ENCODE data around the gene ATP5MC3.

Gene ATP5MC3

DNA sequence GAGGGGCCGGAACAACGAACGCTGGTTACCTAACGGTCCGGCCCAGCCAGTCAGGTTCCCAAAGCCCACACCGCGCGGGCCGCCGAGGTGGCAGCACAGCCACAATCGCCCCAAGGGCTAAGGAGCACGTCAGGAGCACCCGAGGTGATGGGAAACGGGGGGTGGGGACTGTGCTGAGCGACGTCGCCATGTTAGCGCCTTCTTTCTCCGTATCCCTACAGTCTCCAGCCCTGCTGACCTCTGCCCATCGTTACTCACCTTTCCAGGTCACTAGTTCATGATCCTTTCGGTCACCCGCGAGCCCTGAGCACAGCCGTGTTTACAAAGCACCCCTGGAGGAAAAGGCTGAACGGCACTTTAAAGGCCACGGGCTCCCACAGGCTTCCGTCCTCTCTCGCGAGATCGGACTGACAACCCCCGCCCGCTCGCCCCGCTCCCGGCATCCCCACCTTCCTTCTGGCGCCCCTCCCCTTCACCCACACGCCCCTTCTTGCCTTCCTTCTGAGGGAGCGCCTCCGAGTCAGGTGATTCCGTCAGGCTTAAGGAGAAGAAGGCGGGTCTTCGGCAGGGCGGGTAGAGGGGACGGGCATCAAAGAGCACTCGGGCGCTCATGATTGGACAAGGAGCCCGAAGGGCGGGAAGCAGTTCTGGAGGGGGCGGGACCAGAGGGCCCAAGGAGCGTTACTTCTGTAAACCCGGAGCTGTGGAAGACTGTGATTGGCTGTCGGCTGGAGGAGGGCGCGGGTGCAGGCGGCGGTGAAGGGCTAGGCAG, 13.5 kb downstream of the ATP5MC3 start, which contains the start of gene ATF2:
ATF2 (minus strand) TSS at position 412 of the 772 bp plus-strand sequence. CDS start 31,760 bp downstream, outside the sequence.
- TF ChIP-seq, protein P1, sequence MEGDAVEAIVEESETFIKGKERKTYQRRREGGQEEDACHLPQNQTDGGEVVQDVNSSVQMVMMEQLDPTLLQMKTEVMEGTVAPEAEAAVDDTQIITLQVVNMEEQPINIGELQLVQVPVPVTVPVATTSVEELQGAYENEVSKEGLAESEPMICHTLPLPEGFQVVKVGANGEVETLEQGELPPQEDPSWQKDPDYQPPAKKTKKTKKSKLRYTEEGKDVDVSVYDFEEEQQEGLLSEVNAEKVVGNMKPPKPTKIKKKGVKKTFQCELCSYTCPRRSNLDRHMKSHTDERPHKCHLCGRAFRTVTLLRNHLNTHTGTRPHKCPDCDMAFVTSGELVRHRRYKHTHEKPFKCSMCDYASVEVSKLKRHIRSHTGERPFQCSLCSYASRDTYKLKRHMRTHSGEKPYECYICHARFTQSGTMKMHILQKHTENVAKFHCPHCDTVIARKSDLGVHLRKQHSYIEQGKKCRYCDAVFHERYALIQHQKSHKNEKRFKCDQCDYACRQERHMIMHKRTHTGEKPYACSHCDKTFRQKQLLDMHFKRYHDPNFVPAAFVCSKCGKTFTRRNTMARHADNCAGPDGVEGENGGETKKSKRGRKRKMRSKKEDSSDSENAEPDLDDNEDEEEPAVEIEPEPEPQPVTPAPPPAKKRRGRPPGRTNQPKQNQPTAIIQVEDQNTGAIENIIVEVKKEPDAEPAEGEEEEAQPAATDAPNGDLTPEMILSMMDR (IDR thresholded peaks at IDR 0.05) = no peak

DNA sequence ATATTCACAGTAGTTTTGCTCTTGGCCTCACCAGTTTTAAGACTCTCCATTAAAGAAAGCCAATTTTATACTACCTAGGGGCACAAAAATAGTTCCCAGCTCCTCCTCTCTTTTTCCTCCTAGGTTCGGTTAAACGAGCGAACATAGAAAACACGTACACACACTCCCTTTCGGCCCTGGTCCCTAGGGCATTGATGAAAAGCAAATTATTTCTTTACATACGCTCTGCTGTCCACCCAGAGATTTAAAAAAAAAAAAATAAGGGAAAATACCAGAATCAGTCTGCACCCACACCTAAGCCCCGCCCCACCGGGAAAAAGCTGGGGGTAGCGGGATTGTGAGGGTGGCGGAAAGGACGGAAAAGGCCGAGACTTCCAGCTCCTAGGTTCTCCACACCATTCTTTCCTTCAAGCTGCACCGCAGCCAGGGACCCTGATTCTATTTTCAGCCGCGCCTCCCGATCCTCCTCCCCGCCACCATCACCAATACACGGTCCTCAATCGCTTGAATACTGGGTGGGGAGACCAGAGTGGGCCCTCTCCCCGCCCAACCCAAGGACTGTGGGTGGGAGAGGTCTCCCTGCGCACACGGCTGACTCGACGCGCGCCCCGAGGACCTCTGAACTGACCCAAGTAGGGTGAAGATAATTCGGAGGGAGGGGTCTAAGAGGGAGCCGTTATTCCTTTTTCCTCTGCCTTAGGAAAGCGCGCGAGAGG, 14.3 kb downstream of the ATP5MC3 start:
- TF ChIP-seq, protein P1 (IDR thresholded peaks at IDR 0.05) = no peak

DNA sequence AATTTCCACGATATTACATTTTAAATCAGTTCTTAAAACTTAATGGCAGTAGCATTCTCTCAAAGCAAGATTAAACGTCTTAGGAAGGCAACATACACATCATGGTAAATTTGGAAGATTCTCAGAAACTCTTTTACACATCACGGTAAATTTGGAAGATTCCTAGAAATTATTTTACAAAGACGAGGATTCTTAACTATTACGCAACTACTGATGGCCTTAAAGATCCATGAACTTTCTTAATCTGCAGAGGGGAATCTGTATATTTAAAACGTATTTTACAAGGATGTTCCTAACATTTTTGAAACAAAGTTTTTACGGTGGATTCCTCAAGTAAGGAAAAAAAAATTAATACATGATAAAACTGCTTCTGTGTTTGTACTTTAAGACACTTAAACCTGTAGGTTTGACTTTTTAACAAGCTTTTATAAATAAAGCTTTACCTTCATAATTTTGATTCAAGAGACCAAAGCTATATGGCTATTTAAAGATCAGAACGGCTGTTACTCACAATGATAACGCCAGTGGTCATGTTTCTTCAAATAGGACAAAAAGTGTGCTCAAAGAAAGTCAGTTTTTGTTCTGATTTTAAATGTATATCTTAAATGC, 15.2 kb downstream of the ATP5MC3 start:
- TF ChIP-seq, protein P1 (IDR thresholded peaks at IDR 0.05) = no peak

DNA sequence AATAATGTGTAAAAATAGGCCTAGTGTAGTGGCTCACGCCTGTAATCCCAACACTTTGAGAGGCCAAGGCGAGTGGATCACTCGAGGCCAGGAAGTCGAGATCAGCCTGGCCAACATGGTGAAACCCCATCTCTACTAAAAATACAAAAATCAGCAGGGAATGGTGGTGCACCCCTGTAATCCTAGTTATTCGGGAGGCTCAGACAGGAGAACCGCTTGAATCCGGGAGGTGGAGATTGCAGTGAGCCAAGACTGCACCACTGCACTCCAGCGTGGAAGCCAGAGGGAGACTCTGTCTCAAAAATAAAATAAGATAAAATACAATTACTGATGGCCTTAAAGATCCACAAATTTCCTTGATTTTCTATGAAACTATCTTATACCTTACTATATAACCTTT, 17.3 kb downstream of the ATP5MC3 start:
- TF ChIP-seq, protein P1 (IDR thresholded peaks at IDR 0.05) = no peak

DNA sequence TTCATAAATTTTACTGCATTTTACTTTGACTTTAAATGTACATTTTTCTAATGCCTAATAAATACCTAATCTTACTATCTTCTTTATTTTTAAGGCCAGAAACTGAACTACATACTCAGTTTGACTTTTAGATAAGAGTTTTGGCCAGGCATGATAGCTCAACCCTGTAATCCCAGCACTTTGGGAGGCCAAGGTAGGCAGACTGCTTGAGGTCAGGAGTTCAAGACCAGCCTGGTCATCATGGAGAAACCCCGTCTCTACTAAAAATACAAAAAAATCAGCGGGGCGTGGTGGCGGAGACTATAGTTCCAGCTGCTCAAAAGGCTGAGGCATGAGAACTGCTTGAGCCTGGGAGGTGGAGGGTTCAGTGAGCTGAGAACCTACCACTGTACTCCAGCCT, 22.6 kb downstream of the ATP5MC3 start:
- TF ChIP-seq, protein P1 (IDR thresholded peaks at IDR 0.05) = no peak

DNA sequence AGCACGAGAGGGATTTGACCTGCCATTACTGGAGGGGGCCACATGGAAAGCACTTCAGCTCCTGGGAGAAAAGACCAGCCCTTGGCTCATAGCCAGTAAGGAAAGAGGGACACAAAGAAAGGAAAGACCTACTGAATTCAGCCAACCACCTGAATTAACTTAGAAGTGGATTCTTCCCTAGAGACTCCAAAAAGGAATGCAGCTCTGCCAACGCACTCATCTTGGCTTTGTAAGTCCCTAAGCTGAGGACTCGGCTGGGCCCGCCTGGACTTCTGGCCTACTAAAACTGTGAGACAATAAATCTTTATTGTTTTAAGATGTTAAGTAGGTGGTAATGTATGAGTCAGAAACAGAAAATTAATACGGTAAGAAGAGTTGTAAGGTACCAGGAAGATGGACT, 25.0 kb downstream of the ATP5MC3 start:
- TF ChIP-seq, protein P1 (IDR thresholded peaks at IDR 0.05) = no peak

DNA sequence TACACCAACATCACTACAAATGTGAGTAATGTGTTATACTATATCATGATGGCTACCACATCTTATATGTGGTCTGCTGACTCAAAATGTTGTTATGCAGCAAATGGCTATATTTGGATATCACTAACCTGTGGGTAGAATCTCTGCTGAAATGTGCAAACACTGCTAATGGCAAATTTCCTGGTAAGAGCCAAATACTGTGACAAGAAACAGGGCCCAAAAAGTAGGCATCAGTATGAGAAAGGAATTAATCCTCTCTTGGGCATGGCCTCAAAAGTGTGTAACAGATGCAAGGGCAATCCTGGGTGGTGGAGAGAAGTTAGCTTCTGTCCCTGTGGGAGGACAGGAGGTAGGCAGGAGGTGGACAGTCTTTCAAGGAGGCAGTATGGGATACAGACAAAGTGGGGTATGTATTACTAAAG, 26.8 kb downstream of the ATP5MC3 start:
- TF ChIP-seq, protein P1 (IDR thresholded peaks at IDR 0.05) = no peak

All from LNCAP (cell line).